Stimulated activated naive CD8-positive, alpha-beta T cell treated with anti-CD3 and anti-CD28 coated beads, Interleukin-15, amount 100 ng/mL, for 72 hours (primary cell): Measurements from ENCODE around the gene PRC1.
"Not testable (repeated sequence)": the region's sequence is repeated elsewhere in the genome, so short reads cannot be mapped to it uniquely, and the experiment has no call there.

ENCODE experiments used
- ATAC-seq: fragments of 150-1000 bp; cut with Tn5 transposase; 2 replicates; pipeline ENCODE4 v1.10.0; 2021; ENCODE audit warnings: mild to moderate bottlenecking, moderate library complexity
- DNase-seq, 2 donors: peaks; one replicate each; pipeline ENCODE4 v3.0.0; 2021 to 2022
- H3K27ac Mint-ChIP-seq, 2 donors: one replicate each; pipeline ENCODE4 v1.8.0; 2022; ENCODE audit warnings: mild to moderate bottlenecking in 2 of 2, mixed read lengths in 2 of 2, moderate library complexity in 2 of 2
- H3K27me3 Mint-ChIP-seq: one replicate; pipeline ENCODE4 v1.8.0; 2022; ENCODE audit warnings: mixed read lengths
- H3K4me1 Mint-ChIP-seq: one replicate; pipeline ENCODE4 v1.8.0; 2022; ENCODE audit warnings: mild to moderate bottlenecking, mixed read lengths
- H3K4me3 Mint-ChIP-seq, 2 donors: one replicate each; pipeline ENCODE4 v1.8.0; 2022; ENCODE audit warnings: mild to moderate bottlenecking in 2 of 2, mixed read lengths in 2 of 2, moderate library complexity in 1 of 2
- H3K9me3 Mint-ChIP-seq, 2 donors: one replicate each; pipeline ENCODE4 v1.8.0; 2022; ENCODE audit warnings: mixed read lengths in 2 of 2

PRC1 gene

GRCh38 chr15:90934256-90934948, 59.9 kb downstream of the PRC1 start:
- Mint-ChIP-seq H3K27me3 (no peaks in the 10 kb centered on the region), H3K27ac (peak overlapping the region; percentile 51 to 78), H3K4me1 (peaks cover 62% of the 10 kb centered on the region), H3K9me3 (no peaks in the 10 kb centered on the region), H3K4me3 (peak overlapping the region; percentile 91)
- ATAC-seq: peak; percentile 49
- DNase-seq: peak; percentile 86 to 91

GRCh38 chr15:90933301-90933700, 61.0 kb downstream of the PRC1 start:
- Mint-ChIP-seq H3K4me1 (peaks cover 66% of the 10 kb centered on the region), H3K27me3 (no peaks in the 10 kb centered on the region), H3K4me3 (no peak overlapping the region), H3K27ac (no peak overlapping the region), H3K9me3 (no peaks in the 10 kb centered on the region)
- no peak for ATAC-seq
- DNase-seq: no peak

GRCh38 chr15:90932660-90932991, 61.7 kb downstream of the PRC1 start:
- Mint-ChIP-seq H3K9me3 (no peaks in the 10 kb centered on the region), H3K4me3 (peak overlapping the region; percentile 97 to 100), H3K27ac (peak overlapping the region; percentile 95), H3K4me1 (peaks cover 68% of the 10 kb centered on the region), H3K27me3 (no peaks in the 10 kb centered on the region)
- DNase-seq (no peak), ATAC-seq (no peak)

GRCh38 chr15:90931828-90932659, 62.3 kb downstream of the PRC1 start, which contains the start of gene HDDC3:
HDDC3 (minus strand) TSS chr15:90932549; CDS start chr15:90932540, 9 bp downstream.
- ATAC-seq (peak; percentile 73), DNase-seq (peak; percentile 93 to 94)
- Mint-ChIP-seq H3K27me3 (no peaks in the 10 kb centered on the region), H3K27ac (peak within 1 kb of the TSS; percentile 95 to 99), H3K4me3 (peak within 1 kb of the TSS; percentile 97 to 100), H3K4me1 (peaks cover 66% of the 10 kb centered on the region), H3K9me3 (no peaks in the 10 kb centered on the region)

- Mint-ChIP-seq H3K4me3 (peak overlapping the region; percentile 97 to 100), H3K9me3 (no peaks in the 10 kb centered on the region), H3K27ac (peak overlapping the region; percentile 90 to 99), H3K4me1 (peaks cover 61% of the 10 kb centered on the region), H3K27me3 (no peaks in the 10 kb centered on the region)
- DNase-seq (no peak), ATAC-seq (no peak)
Observed at GRCh38 chr15:90931575-90931827, 62.8 kb downstream of the PRC1 start.

GRCh38 chr15:90930861-90931574, 63.3 kb downstream of the PRC1 start:
- Mint-ChIP-seq H3K27me3 (no peaks in the 10 kb centered on the region), H3K4me3 (peak overlapping the region; percentile 97 to 100), H3K27ac (peak overlapping the region; percentile 12 to 97), H3K9me3 (no peaks in the 10 kb centered on the region), H3K4me1 (peaks cover 56% of the 10 kb centered on the region)
- ATAC-seq (no peak), DNase-seq (no peak)

- H3K4me1 Mint-ChIP-seq: peaks cover 47% of the 10 kb centered on the region
- no peaks in the 10 kb centered on the region for H3K27me3 Mint-ChIP-seq
- ATAC-seq (peak; percentile 0), DNase-seq (no peak)
- no peaks in the 10 kb centered on the region for H3K9me3 Mint-ChIP-seq
- H3K27ac Mint-ChIP-seq: peak overlapping the region; percentile 97 to 98
- H3K4me3 Mint-ChIP-seq: peak overlapping the region; percentile 97 to 100
Observed at GRCh38 chr15:90929246-90930019, 64.9 kb downstream of the PRC1 start.

- Mint-ChIP-seq H3K4me1 (peaks cover 41% of the 10 kb centered on the region), H3K4me3 (peak overlapping the region; percentile 40 to 47), H3K27ac (peak overlapping the region; percentile 12 to 64)
- H3K9me3 Mint-ChIP-seq, H3K27me3 Mint-ChIP-seq, ATAC-seq, DNase-seq: not testable (repeated sequence)
Observed at GRCh38 chr15:90928106-90928505, 66.2 kb downstream of the PRC1 start.

GRCh38 chr15:90926766-90927165, 67.6 kb downstream of the PRC1 start:
- H3K9me3 Mint-ChIP-seq, H3K27me3 Mint-ChIP-seq, H3K27ac Mint-ChIP-seq, DNase-seq, H3K4me3 Mint-ChIP-seq, ATAC-seq: not testable (repeated sequence)
- peaks cover 30% of the 10 kb centered on the region for H3K4me1 Mint-ChIP-seq

- Mint-ChIP-seq H3K4me3 (no peak overlapping the region), H3K27me3 (no peaks in the 10 kb centered on the region), H3K27ac (no peak overlapping the region), H3K4me1 (peaks cover 16% of the 10 kb centered on the region), H3K9me3 (no peaks in the 10 kb centered on the region)
- ATAC-seq (peak; percentile 87), DNase-seq (peak in 1 of 2 donors; percentile 40)
Observed at GRCh38 chr15:90924375-90924774, 70.0 kb downstream of the PRC1 start.

- peak overlapping the region in 1 of 2 donors; percentile 50 for H3K27ac Mint-ChIP-seq
Observed at GRCh38 chr15:90922712-90923322, 71.5 kb downstream of the PRC1 start.

GRCh38 chr15:90921887-90922286, 72.4 kb downstream of the PRC1 start:
- H3K27me3 Mint-ChIP-seq: no peaks in the 10 kb centered on the region
- H3K4me3 Mint-ChIP-seq: no peak overlapping the region
- DNase-seq (no peak), ATAC-seq (no peak)
- H3K27ac Mint-ChIP-seq: no peak overlapping the region
- no peaks in the 10 kb centered on the region for H3K9me3 Mint-ChIP-seq
- H3K4me1 Mint-ChIP-seq: peaks cover 10% of the 10 kb centered on the region

More at GRCh38 chr15:90922712-90923322, 71.5 kb downstream of the PRC1 start:
- DNase-seq: peak in 1 of 2 donors; percentile 34
- H3K27me3 Mint-ChIP-seq, H3K9me3 Mint-ChIP-seq, H3K4me3 Mint-ChIP-seq: not testable (repeated sequence)
- H3K4me1 Mint-ChIP-seq: peaks cover 10% of the 10 kb centered on the region
- peak; percentile 85 for ATAC-seq

- no peak for ATAC-seq
- no peak overlapping the region for H3K4me3 Mint-ChIP-seq
- H3K27me3 Mint-ChIP-seq: no peaks in the 10 kb centered on the region
- peaks cover 9% of the 10 kb centered on the region for H3K4me1 Mint-ChIP-seq
- DNase-seq: no peak
- no peaks in the 10 kb centered on the region for H3K9me3 Mint-ChIP-seq
- H3K27ac Mint-ChIP-seq: no peak overlapping the region
Observed at GRCh38 chr15:90918835-90919234, 75.5 kb downstream of the PRC1 start.

GRCh38 chr15:90918034-90918788, 76.1 kb downstream of the PRC1 start:
- Mint-ChIP-seq H3K27me3 (no peaks in the 10 kb centered on the region), H3K27ac (peak overlapping the region in 1 of 2 donors; percentile 9), H3K4me3 (no peak overlapping the region), H3K9me3 (no peaks in the 10 kb centered on the region), H3K4me1 (peaks cover 8% of the 10 kb centered on the region)
- no peak for ATAC-seq
- no peak for DNase-seq
